ENCODE measurements around the gene FCRL1. TPM values are rescaled to one million over a fixed set of nuclear protein-coding genes. Genes with fewer than 3 reads are reported as not detected.

FCRL1 gene
- total RNA-seq, 1 donor from 2014 or later = 138 TPM

DNA sequence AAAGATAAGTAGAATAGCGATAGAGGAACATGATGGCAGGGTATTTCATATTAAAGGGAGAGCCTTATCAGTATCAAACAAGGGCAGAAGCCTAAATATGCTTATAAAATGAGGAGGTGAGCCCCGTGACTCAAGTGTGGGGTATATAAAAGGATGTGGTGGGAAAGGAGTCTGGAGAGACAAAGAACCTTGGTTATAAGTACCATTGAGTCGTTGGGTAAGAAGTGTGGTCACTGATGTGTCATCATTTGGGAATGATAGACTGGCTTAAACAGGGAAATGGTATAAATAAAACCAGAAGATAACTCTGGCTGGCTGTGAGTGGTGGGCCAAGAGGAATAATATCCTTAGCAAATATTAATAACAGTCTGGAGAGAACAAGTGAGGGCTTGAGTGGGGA is 32.6 kb upstream of the FCRL1 start:
- H3K27me3 Mint-ChIP-seq = no peaks in the 10 kb centered on the region
- no peak overlapping the region for H3K4me3 Mint-ChIP-seq
- ChIA-PET CTCF (interaction anchor here (1.2 to 2.0 kb wide), 3 partner anchors 10 to 272 kb away, joined by 3 to 13 read pairs (median 4); partner anchors contain the start of gene FCRL3), POLR2A (no interaction called here)
- ATAC-seq (ENCODE audit: low read depth) = no peak
- DNase-seq = no peak
- no peak overlapping the region for H3K27ac Mint-ChIP-seq
- TF ChIP-seq, protein P1, sequence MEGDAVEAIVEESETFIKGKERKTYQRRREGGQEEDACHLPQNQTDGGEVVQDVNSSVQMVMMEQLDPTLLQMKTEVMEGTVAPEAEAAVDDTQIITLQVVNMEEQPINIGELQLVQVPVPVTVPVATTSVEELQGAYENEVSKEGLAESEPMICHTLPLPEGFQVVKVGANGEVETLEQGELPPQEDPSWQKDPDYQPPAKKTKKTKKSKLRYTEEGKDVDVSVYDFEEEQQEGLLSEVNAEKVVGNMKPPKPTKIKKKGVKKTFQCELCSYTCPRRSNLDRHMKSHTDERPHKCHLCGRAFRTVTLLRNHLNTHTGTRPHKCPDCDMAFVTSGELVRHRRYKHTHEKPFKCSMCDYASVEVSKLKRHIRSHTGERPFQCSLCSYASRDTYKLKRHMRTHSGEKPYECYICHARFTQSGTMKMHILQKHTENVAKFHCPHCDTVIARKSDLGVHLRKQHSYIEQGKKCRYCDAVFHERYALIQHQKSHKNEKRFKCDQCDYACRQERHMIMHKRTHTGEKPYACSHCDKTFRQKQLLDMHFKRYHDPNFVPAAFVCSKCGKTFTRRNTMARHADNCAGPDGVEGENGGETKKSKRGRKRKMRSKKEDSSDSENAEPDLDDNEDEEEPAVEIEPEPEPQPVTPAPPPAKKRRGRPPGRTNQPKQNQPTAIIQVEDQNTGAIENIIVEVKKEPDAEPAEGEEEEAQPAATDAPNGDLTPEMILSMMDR (IDR thresholded peaks at IDR 0.05) = no peak
- H3K9me3 Mint-ChIP-seq = peaks cover 5% of the 10 kb centered on the region
- peaks cover 61% of the 10 kb centered on the region for H3K4me1 Mint-ChIP-seq
- intact Hi-C loops (cut with micrococcal nuclease) = no loop called here
- H3K36me3 Mint-ChIP-seq (ENCODE audit: low read depth) = peaks cover 2% of the 10 kb centered on the region

DNA sequence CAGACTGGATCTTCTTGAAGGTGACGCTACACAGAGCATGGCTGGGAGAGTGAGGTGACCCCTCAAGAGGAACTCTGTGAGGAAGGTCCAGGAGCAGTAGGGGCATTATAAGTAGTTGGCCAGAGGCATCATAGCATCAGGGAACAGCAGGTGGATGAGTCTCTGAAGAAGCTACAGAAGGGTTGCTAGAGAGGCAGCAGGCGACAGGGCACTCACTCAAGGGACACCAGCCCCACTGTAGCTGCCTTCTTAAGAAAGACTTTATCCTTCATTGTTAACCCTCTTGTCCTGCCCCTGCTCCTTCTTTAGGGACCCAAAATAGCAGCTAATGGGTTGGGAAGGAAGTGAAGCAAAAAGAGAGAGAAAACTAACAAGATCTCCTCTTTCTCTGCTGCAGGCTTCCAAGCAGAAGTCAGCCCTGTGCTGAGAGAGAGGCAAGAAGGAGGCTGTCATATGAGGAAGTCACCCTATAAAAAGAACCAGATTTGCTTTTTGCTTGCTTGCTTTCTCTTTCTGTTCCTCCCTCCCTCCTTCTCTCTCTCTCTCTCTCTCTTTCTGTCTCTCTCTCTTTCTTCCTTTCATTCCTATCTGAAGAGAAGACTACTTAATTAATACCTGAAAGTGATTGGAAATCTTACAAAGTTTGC is 29.4 kb upstream of the FCRL1 start:
- peaks cover 64% of the 10 kb centered on the region for H3K4me1 Mint-ChIP-seq
- intact Hi-C loops (cut with micrococcal nuclease) = loop anchor here (2.0 kb wide), 4 partner anchors 17 to 75 kb away; partner anchors contain the start of gene FCRL1
- ATAC-seq (ENCODE audit: low read depth) = peak; percentile 87
- H3K4me3 Mint-ChIP-seq = peak overlapping the region; percentile 81
- H3K27ac Mint-ChIP-seq = peak overlapping the region; percentile 94
- TF ChIP-seq, protein P1 (IDR thresholded peaks at IDR 0.05) = no peak
- POLR2A ChIA-PET = interaction anchor here (0.9 to 1.7 kb wide), 8 partner anchors 16 to 269 kb away, joined by 3 to 7 read pairs (median 4); partner anchors contain the start of gene FCRL1
- no peak for DNase-seq
- no peaks in the 10 kb centered on the region for H3K9me3 Mint-ChIP-seq
- H3K36me3 Mint-ChIP-seq (ENCODE audit: low read depth) = peaks cover 2% of the 10 kb centered on the region
- CTCF ChIA-PET = interaction anchor here (0.8 to 1.7 kb wide), 3 partner anchors 80 to 269 kb away, joined by 3 to 5 read pairs (median 4); no protein-coding TSS in a partner anchor
- H3K27me3 Mint-ChIP-seq = no peaks in the 10 kb centered on the region

DNA sequence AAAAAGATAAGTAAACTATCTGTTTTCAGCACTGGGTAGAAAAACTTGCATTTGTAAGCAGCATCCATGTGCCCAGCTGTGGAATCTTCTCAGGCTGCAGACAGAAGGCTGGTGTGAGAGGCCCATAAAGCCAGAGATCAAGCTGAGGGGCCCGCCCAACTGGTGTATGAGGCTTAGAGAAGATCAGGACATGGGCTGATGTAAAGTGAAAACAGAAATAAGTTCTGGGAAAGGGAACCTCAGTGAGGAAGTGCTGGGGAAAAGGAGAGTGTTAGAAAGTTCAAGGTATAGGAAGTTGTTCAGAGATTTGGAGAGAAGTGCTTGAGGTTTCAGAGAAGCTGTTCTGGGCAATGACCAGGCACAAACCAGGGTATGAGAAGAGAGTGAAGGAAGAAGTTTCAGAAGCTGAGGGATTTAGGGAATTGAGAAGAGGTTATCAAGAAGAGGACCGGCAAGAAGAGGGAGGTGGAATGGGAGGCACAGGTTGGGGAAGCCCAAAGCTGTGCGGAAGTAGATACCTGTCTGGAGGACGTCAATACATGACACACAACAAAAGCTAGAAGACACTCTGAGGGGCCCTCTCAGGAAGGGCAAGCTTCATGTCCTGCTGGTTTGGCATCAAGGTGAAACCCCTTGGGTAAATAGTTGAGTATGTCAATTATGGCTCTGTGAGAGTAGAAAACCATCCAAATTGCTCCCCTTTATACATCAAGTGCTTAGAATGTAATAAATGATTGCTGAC is 24.3 kb upstream of the FCRL1 start:
- intact Hi-C loops (cut with micrococcal nuclease) = loop anchor here (1.0 kb wide), 1 partner anchor 23 kb away; no protein-coding TSS in a partner anchor
- TF ChIP-seq, protein P1 (IDR thresholded peaks at IDR 0.05) = no peak
- Mint-ChIP-seq H3K36me3 (ENCODE audit: low read depth) (no peaks in the 10 kb centered on the region), H3K27ac (peak overlapping the region; percentile 47), H3K27me3 (no peaks in the 10 kb centered on the region), H3K4me1 (peaks cover 72% of the 10 kb centered on the region), H3K4me3 (no peak overlapping the region), H3K9me3 (no peaks in the 10 kb centered on the region)
- no peak for DNase-seq
- ChIA-PET CTCF (interaction anchor here (0.6 to 1.3 kb wide), 4 partner anchors 9 to 74 kb away, joined by 3 to 4 read pairs (median 3); no protein-coding TSS in a partner anchor), POLR2A (interaction anchor here (0.9 to 2.0 kb wide), 5 partner anchors 25 to 69 kb away, joined by 3 to 8 read pairs (median 5); no protein-coding TSS in a partner anchor)
- ATAC-seq (ENCODE audit: low read depth) = no peak

DNA sequence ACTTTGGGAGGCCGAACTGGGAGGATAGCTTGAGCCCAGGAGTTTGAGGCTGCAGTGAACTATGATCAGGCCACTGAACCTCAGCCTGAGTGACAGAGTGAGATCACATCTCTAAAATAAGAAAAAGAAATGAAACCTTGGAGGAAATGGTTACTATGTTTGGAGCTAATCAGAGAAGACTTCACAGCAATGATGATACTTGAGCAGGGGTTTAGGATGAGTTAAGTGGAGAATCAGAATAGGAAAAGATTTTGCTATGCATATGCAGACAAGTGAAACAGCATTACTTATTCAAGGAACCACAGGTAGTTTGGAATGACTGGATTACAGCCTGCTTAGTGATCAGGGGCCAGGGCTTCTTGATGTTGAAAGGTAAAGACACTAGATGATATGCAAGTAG is 23.0 kb upstream of the FCRL1 start:
- Mint-ChIP-seq H3K9me3 (no peaks in the 10 kb centered on the region), H3K27me3 (no peaks in the 10 kb centered on the region), H3K36me3 (ENCODE audit: low read depth) (no peaks in the 10 kb centered on the region), H3K27ac (peak overlapping the region; percentile 47), H3K4me1 (peaks cover 74% of the 10 kb centered on the region), H3K4me3 (peak overlapping the region; percentile 5)
- ATAC-seq (ENCODE audit: low read depth) = peak; percentile 57
- intact Hi-C loops (cut with micrococcal nuclease) = no loop called here
- no peak for DNase-seq
- CTCF ChIA-PET = interaction anchor here (0.7 to 2.0 kb wide), 2 partner anchors 15 to 263 kb away, joined by 3 to 7 read pairs; no protein-coding TSS in a partner anchor
- TF ChIP-seq, protein P1 (IDR thresholded peaks at IDR 0.05) = no peak
- POLR2A ChIA-PET = interaction anchor here (0.6 to 1.9 kb wide), 4 partner anchors 9 to 69 kb away, joined by 3 to 8 read pairs (median 3); no protein-coding TSS in a partner anchor
